Bone marrow (tissue), 2 donors: ENCODE data around the gene TMEM171.

ENCODE experiments used
- DNase-seq, 2 donors: peaks; one replicate each; lab custom pipeline; 2025; lab: John Stamatoyannopoulos, UW

TMEM171 gene

GRCh38 chr5:73119451-73120157, 771 bp upstream of the TMEM171 start:
- DNase-seq = no peak

- no peak for DNase-seq
Observed at GRCh38 chr5:73121119-73121463, 716 bp downstream of the TMEM171 start.

- DNase-seq = no peak
Observed at GRCh38 chr5:73122875-73123810, 2.8 kb downstream of the TMEM171 start.

GRCh38 chr5:73125289-73125688, 4.9 kb downstream of the TMEM171 start:
- DNase-seq = no peak

GRCh38 chr5:73126381-73126780, 6.0 kb downstream of the TMEM171 start:
- no peak for DNase-seq

- DNase-seq = no peak
Observed at GRCh38 chr5:73126957-73127356, 6.6 kb downstream of the TMEM171 start.

- no peak for DNase-seq
Observed at GRCh38 chr5:73129143-73129542, 8.8 kb downstream of the TMEM171 start.

GRCh38 chr5:73130811-73131210, 10.4 kb downstream of the TMEM171 start:
- DNase-seq = no peak

GRCh38 chr5:73131711-73132425, 11.5 kb downstream of the TMEM171 start:
- no peak for DNase-seq

GRCh38 chr5:73132759-73133158, 12.4 kb downstream of the TMEM171 start:
- no peak for DNase-seq

GRCh38 chr5:73135021-73135420, 14.6 kb downstream of the TMEM171 start:
- DNase-seq = no peak

- DNase-seq = no peak
Observed at GRCh38 chr5:73135429-73136054, 15.2 kb downstream of the TMEM171 start.

GRCh38 chr5:73136055-73136562, 15.7 kb downstream of the TMEM171 start:
- DNase-seq = no peak

GRCh38 chr5:73137563-73138530, 17.5 kb downstream of the TMEM171 start:
- no peak for DNase-seq

- DNase-seq = no peak
Observed at GRCh38 chr5:73139485-73139884, 19.1 kb downstream of the TMEM171 start.

- DNase-seq = no peak
Observed at GRCh38 chr5:73140801-73141200, 20.4 kb downstream of the TMEM171 start.

GRCh38 chr5:73142035-73142434, 21.7 kb downstream of the TMEM171 start:
- no peak for DNase-seq

GRCh38 chr5:73143716-73144115, 23.3 kb downstream of the TMEM171 start:
- DNase-seq = no peak

- no peak for DNase-seq
Observed at GRCh38 chr5:73149540-73149939, 29.2 kb downstream of the TMEM171 start.

GRCh38 chr5:73150876-73151275, 30.5 kb downstream of the TMEM171 start:
- DNase-seq = no peak
